ENCODE measurements around the gene SLC25A38. TPM values are rescaled to one million over a fixed set of nuclear protein-coding genes. Genes with fewer than 3 reads are reported as not detected.

The SLC25A38 gene
- total and polyA plus RNA-seq, 2 experiments from 2014 or later = 19.8 to 61.9 TPM

GRCh38 chr3:39385456-39386090 is 2.4 kb downstream of the SLC25A38 start:
- TF ChIP-seq EZH2phosphoT487 (IDR thresholded peaks at IDR 0.05; ENCODE audit: unreplicated experiment) (no peak), STAT1 (IDR thresholded peaks at IDR 0.05; ENCODE audit: unreplicated experiment) (no peak), CTCF (conservative IDR thresholded peaks at IDR 0.05; ENCODE audit: low read depth in 2 of 2) (no peak), EZH2 (IDR thresholded peaks at IDR 0.05; ENCODE audit: low read depth, unreplicated experiment) (no peak), NANOG (IDR thresholded peaks at IDR 0.05; ENCODE audit: borderline replicate concordance) (no peak), ZNF462 (CRISPR knock-in tag; IDR thresholded peaks at IDR 0.05) (no peak), CREB1 (CRISPR knock-in tag; IDR thresholded peaks at IDR 0.05; ENCODE audit: low read depth) (no peak), ZNF114 (CRISPR knock-in tag; IDR thresholded peaks at IDR 0.05) (no peak)
- TF ChIP-seq, protein P1, sequence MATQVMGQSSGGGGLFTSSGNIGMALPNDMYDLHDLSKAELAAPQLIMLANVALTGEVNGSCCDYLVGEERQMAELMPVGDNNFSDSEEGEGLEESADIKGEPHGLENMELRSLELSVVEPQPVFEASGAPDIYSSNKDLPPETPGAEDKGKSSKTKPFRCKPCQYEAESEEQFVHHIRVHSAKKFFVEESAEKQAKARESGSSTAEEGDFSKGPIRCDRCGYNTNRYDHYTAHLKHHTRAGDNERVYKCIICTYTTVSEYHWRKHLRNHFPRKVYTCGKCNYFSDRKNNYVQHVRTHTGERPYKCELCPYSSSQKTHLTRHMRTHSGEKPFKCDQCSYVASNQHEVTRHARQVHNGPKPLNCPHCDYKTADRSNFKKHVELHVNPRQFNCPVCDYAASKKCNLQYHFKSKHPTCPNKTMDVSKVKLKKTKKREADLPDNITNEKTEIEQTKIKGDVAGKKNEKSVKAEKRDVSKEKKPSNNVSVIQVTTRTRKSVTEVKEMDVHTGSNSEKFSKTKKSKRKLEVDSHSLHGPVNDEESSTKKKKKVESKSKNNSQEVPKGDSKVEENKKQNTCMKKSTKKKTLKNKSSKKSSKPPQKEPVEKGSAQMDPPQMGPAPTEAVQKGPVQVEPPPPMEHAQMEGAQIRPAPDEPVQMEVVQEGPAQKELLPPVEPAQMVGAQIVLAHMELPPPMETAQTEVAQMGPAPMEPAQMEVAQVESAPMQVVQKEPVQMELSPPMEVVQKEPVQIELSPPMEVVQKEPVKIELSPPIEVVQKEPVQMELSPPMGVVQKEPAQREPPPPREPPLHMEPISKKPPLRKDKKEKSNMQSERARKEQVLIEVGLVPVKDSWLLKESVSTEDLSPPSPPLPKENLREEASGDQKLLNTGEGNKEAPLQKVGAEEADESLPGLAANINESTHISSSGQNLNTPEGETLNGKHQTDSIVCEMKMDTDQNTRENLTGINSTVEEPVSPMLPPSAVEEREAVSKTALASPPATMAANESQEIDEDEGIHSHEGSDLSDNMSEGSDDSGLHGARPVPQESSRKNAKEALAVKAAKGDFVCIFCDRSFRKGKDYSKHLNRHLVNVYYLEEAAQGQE (IDR thresholded peaks at IDR 0.05; ENCODE audit: unreplicated experiment) = no peak
- TF ChIP-seq, protein P2, sequence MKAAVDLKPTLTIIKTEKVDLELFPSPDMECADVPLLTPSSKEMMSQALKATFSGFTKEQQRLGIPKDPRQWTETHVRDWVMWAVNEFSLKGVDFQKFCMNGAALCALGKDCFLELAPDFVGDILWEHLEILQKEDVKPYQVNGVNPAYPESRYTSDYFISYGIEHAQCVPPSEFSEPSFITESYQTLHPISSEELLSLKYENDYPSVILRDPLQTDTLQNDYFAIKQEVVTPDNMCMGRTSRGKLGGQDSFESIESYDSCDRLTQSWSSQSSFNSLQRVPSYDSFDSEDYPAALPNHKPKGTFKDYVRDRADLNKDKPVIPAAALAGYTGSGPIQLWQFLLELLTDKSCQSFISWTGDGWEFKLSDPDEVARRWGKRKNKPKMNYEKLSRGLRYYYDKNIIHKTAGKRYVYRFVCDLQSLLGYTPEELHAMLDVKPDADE (IDR thresholded peaks at IDR 0.05) = no peak

More at GRCh38 chr3:39385456-39386090, 2.4 kb downstream of the SLC25A38 start:
- H3K9me3 Mint-ChIP-seq = no peaks in the 10 kb centered on the region; the same call in 2 of the 3 replicates
- peak overlapping the region; percentile 80 for H3K4me2 ChIP-seq
- H2AFZ ChIP-seq = no peak overlapping the region
- H3K4me3 ChIP-seq = peak overlapping the region; percentile 88; the same call in 1 of the 2 replicates
- H3K36me3 ChIP-seq (ENCODE audit: insufficient read depth) = peaks cover 7% of the 10 kb centered on the region; the same call in 1 of the 2 replicates
- peaks cover 26% of the 10 kb centered on the region for H3K4me1 ChIP-seq (ENCODE audit: insufficient read depth)
- no peaks in the 10 kb centered on the region for H3F3A ChIP-seq (replicated peaks; ENCODE audit: low read depth)
- H3K9me2 ChIP-seq (ENCODE audit: insufficient read depth) = no peaks in the 10 kb centered on the region
- DNase-seq (ENCODE audit: low spot score) (no peak), ATAC-seq (no peak)
- peaks cover 17% of the 10 kb centered on the region for H3K36me3 Mint-ChIP-seq (ENCODE audit: low read depth)
- H3K4me1 Mint-ChIP-seq = peaks cover 39% of the 10 kb centered on the region
- peak overlapping the region; percentile 99 for H3K4me3 Mint-ChIP-seq
- H3K27me3 Mint-ChIP-seq (ENCODE audit: insufficient read depth, low read depth, poor library complexity) = peaks cover 4% of the 10 kb centered on the region
- H4K20me1 ChIP-seq (replicated peaks; ENCODE audit: insufficient read depth) = peaks cover 47% of the 10 kb centered on the region
- H3K79me2 ChIP-seq (replicated peaks; ENCODE audit: insufficient read depth) = peaks cover 66% of the 10 kb centered on the region
- no peak overlapping the region; the same call in 1 of the 2 replicates for H3K27ac Mint-ChIP-seq
- no peak overlapping the region for H3K27ac ChIP-seq (ENCODE audit: low read depth)
- H3K27me3 ChIP-seq (ENCODE audit: insufficient read depth) = no peaks in the 10 kb centered on the region
